PC-9 (cell line): Measurements from ENCODE around the gene CHD5.

Experiments
- CTCF ChIP-seq: fragments of 200-600 bp; sonication (generic); conservative IDR thresholded peaks from 2 replicates; pipeline ENCODE4 v1.6.1; 2017; ENCODE audit warnings: mixed run types, antibody characterized with exemption, mild to moderate bottlenecking, moderate library complexity
- EZH2 ChIP-seq: fragments of 200-600 bp; sonication (generic); IDR thresholded peaks from 2 replicates; pipeline ENCODE4 v1.8.0; 2017; ENCODE audit warnings: antibody characterized with exemption, low read depth

GRCh38 chr1:6143395-6143794, 36.7 kb downstream of the CHD5 start:
- no peak for TF ChIP-seq CTCF
- TF ChIP-seq EZH2, result no peak
